ENCODE measurements around the gene ACO1.

The ACO1 gene

GRCh38 chr9:32412440-32412839 is 28.0 kb downstream of the ACO1 start:
- H3K4me3 ChIP-seq (ENCODE audit: low read depth, low read length), result no peak overlapping the region
- no peak for TF ChIP-seq CTCF (conservative IDR thresholded peaks at IDR 0.05; ENCODE audit: low read depth, low read length)
- DNase-seq (ENCODE audit: low read depth), result no peak

GRCh38 chr9:32413424-32413823 is 29.0 kb downstream of the ACO1 start:
- no peak overlapping the region for H3K4me3 ChIP-seq (ENCODE audit: low read depth, low read length)
- DNase-seq (ENCODE audit: low read depth), result peak; percentile 87
- no peak for TF ChIP-seq CTCF (conservative IDR thresholded peaks at IDR 0.05; ENCODE audit: low read depth, low read length)

GRCh38 chr9:32414856-32415255 is 30.4 kb downstream of the ACO1 start:
- no peak for TF ChIP-seq CTCF (conservative IDR thresholded peaks at IDR 0.05; ENCODE audit: low read depth, low read length)
- DNase-seq (ENCODE audit: low read depth), result no peak
- no peak overlapping the region for H3K4me3 ChIP-seq (ENCODE audit: low read depth, low read length)

- DNase-seq (ENCODE audit: low read depth), result peak; percentile 59
- no peak for TF ChIP-seq CTCF (conservative IDR thresholded peaks at IDR 0.05; ENCODE audit: low read depth, low read length)
- no peak overlapping the region for H3K4me3 ChIP-seq (ENCODE audit: low read depth, low read length)
Measured at GRCh38 chr9:32419921-32420320, 35.5 kb downstream of the ACO1 start.

GRCh38 chr9:32422237-32422806 is 37.9 kb downstream of the ACO1 start:
- no peak for TF ChIP-seq CTCF (conservative IDR thresholded peaks at IDR 0.05; ENCODE audit: low read depth, low read length)
- DNase-seq (ENCODE audit: low read depth), result no peak
- no peak overlapping the region for H3K4me3 ChIP-seq (ENCODE audit: low read depth, low read length)

GRCh38 chr9:32423371-32423770 is 38.9 kb downstream of the ACO1 start:
- peak; percentile 90 for DNase-seq (ENCODE audit: low read depth)
- TF ChIP-seq CTCF (conservative IDR thresholded peaks at IDR 0.05; ENCODE audit: low read depth, low read length), result no peak
- H3K4me3 ChIP-seq (ENCODE audit: low read depth, low read length), result no peak overlapping the region

GRCh38 chr9:32424616-32425015 is 40.2 kb downstream of the ACO1 start:
- TF ChIP-seq CTCF (conservative IDR thresholded peaks at IDR 0.05; ENCODE audit: low read depth, low read length), result no peak
- H3K4me3 ChIP-seq (ENCODE audit: low read depth, low read length), result no peak overlapping the region
- no peak for DNase-seq (ENCODE audit: low read depth)

All from choroid plexus epithelial cell (primary cell).